Stimulated activated CD4-positive, alpha-beta T cell treated with anti-CD3 and anti-CD28 coated beads, TNF-alpha, amount 100 ng/mL, for 24 hours (primary cell): ENCODE measurements around the gene PRDM2.

ENCODE experiments used
- DNase-seq, 3 experiments: peaks; one replicate each; pipeline ENCODE4 v3.0.0-alpha.2; 2020; ENCODE audit warnings: low read depth in 3 of 3

The PRDM2 gene

GRCh38 chr1:13813398-13814012 is 113.5 kb downstream of the PRDM2 start:
- peak; percentile 14 to 58 (median 35) for DNase-seq

GRCh38 chr1:13814131-13814530 is 114.1 kb downstream of the PRDM2 start:
- no peak for DNase-seq

- no peak for DNase-seq
Measured at GRCh38 chr1:13816016-13816760, 116.2 kb downstream of the PRDM2 start.

GRCh38 chr1:13817906-13818305 is 117.9 kb downstream of the PRDM2 start:
- no peak for DNase-seq

GRCh38 chr1:13818926-13819325 is 118.9 kb downstream of the PRDM2 start:
- DNase-seq: no peak

GRCh38 chr1:13819642-13820041 is 119.7 kb downstream of the PRDM2 start:
- DNase-seq: no peak

- DNase-seq: no peak
Measured at GRCh38 chr1:13820055-13820454, 120.1 kb downstream of the PRDM2 start.

GRCh38 chr1:13820456-13820855 is 120.5 kb downstream of the PRDM2 start:
- DNase-seq: no peak

- DNase-seq: no peak
Measured at GRCh38 chr1:13823126-13823880, 123.3 kb downstream of the PRDM2 start.

- DNase-seq: no peak
Measured at GRCh38 chr1:13823936-13824335, 123.9 kb downstream of the PRDM2 start.

GRCh38 chr1:13824626-13825025 is 124.6 kb downstream of the PRDM2 start:
- DNase-seq: no peak

- DNase-seq: no peak
Measured at GRCh38 chr1:13825033-13825432, 125.0 kb downstream of the PRDM2 start.

GRCh38 chr1:13826009-13826408 is 126.0 kb downstream of the PRDM2 start:
- DNase-seq: no peak

- no peak for DNase-seq
Measured at GRCh38 chr1:13826591-13826990, 126.6 kb downstream of the PRDM2 start.

GRCh38 chr1:13828454-13829151 is 128.6 kb downstream of the PRDM2 start:
- DNase-seq: peak in 1 of 3 experiments; percentile 35

GRCh38 chr1:13829152-13829769 is 129.3 kb downstream of the PRDM2 start:
- DNase-seq: no peak

GRCh38 chr1:13830170-13830569 is 130.2 kb downstream of the PRDM2 start:
- no peak for DNase-seq

GRCh38 chr1:13830616-13831280 is 130.8 kb downstream of the PRDM2 start:
- DNase-seq: no peak

- no peak for DNase-seq
Measured at GRCh38 chr1:13832100-13832499, 132.1 kb downstream of the PRDM2 start.

- DNase-seq: no peak
Measured at GRCh38 chr1:13832536-13832935, 132.5 kb downstream of the PRDM2 start.

GRCh38 chr1:13836136-13836535 is 136.1 kb downstream of the PRDM2 start:
- no peak for DNase-seq
